A673 (cell line): ENCODE measurements around the gene SLC9A4.

ENCODE experiments used
- EZH2 ChIP-seq: fragments of 200-600 bp; sonication (generic); IDR thresholded peaks from 2 replicates; pipeline ENCODE4 v1.6.1; 2017; ENCODE audit warnings: borderline replicate concordance, low read depth, mild to moderate bottlenecking, mixed read lengths, antibody characterized with exemption, low read length; ENCODE audit not compliant: poor library complexity, severe bottlenecking
- TF ChIP-seq, protein P1 (sequence below): fragments of 300-800, 200-600 bp; sonication (generic); conservative IDR thresholded peaks from 2 replicates; pipeline ENCODE4 v1.5.1; 2017; ENCODE audit warnings: low read depth, mild to moderate bottlenecking, antibody characterized with exemption, low read length, moderate library complexity, mixed read lengths

- TF ChIP-seq, protein P1, sequence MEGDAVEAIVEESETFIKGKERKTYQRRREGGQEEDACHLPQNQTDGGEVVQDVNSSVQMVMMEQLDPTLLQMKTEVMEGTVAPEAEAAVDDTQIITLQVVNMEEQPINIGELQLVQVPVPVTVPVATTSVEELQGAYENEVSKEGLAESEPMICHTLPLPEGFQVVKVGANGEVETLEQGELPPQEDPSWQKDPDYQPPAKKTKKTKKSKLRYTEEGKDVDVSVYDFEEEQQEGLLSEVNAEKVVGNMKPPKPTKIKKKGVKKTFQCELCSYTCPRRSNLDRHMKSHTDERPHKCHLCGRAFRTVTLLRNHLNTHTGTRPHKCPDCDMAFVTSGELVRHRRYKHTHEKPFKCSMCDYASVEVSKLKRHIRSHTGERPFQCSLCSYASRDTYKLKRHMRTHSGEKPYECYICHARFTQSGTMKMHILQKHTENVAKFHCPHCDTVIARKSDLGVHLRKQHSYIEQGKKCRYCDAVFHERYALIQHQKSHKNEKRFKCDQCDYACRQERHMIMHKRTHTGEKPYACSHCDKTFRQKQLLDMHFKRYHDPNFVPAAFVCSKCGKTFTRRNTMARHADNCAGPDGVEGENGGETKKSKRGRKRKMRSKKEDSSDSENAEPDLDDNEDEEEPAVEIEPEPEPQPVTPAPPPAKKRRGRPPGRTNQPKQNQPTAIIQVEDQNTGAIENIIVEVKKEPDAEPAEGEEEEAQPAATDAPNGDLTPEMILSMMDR: no peak
- TF ChIP-seq EZH2: no peak
Measured at GRCh38 chr2:102438111-102438510, 34.9 kb upstream of the SLC9A4 start.
